GM19452 (cell line): Measurements from ENCODE around the gene KLRG1.

ENCODE experiments used
- ATAC-seq: cut with Tn5 transposase; IDR thresholded peaks from one replicate; pipeline ENCODE4 v1.9.1; 2021; ENCODE audit not compliant: unreplicated experiment

KLRG1 gene

DNA sequence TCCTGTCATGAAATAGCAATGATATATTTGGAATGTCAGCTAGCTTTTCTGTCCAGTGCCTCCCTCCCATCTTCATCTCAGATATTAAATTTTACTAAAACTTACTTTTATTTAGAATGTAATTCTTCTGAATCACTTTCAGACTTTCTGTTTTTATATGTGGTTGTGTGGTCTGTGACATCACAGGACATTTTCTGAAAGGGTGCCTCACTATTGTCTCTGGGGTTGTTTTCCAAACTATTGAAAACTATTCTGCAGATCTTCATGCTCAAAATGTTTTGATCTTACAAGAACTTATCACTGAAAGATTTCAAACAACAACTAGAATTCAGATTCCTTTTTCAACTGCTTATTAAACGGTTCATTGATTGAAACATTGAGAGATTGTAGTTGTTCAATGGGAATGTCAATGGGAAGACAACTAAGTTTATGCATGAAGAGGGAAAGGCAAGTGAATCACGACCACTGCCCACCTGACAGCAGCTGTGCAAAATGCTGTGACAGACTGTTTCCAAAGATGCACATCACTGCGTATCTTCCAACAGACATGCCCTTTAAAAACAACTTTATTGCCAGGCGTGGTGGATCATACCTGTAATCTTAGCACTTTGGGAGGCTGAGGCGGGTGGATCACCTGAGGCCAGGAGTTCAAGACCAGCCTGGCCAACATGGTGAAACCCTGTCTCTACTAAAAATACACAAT lies 51.3 kb downstream of the KLRG1 start:
- no peak for ATAC-seq

DNA sequence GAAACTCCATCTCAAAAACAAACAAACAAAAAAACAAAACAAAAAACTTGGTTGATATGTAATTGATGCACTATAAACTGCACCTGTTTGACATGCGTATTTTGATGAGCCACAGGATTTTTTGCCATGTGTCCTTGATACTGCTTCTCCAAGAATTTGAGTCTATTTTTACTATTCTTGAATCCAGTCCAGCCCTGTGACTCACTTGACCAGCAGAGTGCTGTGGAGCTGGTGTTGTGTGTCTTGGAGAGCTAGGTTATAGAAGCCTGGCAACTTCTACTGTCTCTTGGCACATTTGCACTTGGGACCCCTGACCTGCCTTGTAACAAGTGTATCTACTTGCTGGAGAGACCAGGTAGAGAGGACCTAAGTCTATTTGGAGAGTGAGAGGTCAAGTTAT lies 52.0 kb downstream of the KLRG1 start:
- ATAC-seq = no peak

GRCh38 chr12:9043766-9044165 lies 54.4 kb downstream of the KLRG1 start:
- no peak for ATAC-seq

GRCh38 chr12:9047105-9047504 lies 57.8 kb downstream of the KLRG1 start:
- no peak for ATAC-seq

- ATAC-seq = no peak
Observed at GRCh38 chr12:9048930-9049329, 59.6 kb downstream of the KLRG1 start.

DNA sequence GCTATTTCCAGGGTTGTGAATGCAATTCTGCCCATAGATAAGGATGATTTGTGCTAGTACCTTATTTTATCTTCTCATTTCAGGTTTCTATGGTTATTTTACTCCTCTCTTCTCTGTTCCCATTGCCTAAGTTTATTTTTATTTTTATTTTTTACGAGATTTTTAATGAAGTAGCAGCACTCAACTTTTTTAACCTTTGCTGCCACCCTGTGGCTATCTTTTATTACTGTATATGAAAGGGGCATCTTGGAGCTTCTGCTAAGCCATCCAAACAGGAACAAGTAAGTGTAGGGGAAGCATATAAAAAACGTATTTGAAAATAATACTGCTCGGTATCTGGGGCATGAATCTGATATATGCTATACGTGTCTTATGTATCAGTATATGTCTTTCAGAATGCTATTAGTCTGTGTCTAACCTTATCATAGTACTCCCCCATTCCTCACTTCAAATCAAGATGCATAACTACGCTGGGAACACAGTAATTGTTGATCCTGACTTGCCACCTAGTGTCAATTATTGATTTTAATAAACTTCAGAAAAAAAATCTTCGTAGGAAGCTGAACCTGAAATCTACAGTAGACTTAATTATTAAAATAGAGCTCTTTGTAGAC lies 60.3 kb downstream of the KLRG1 start:
- no peak for ATAC-seq

GRCh38 chr12:9050521-9051157 lies 61.3 kb downstream of the KLRG1 start:
- ATAC-seq = no peak

DNA sequence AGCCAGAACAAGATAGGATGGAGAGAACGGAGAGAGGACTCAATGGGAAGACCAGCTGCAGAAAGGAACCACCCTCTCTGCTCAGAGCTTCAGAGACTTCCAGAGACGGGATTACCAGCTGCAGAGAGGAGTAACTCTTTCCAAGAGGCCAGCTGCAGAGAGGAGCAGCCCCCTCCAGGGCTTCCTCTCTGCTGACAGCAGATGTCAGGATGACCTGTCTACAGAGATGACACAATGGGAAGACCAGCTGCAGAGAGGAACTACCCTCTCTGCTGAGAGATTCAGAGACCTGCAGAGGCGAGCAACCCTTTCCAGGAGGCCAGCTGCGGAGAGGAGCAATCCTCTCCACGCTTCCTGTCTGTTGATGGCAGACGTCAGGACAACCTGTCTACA lies 61.8 kb downstream of the KLRG1 start:
- no peak for ATAC-seq

GRCh38 chr12:9052610-9053009 lies 63.3 kb downstream of the KLRG1 start:
- ATAC-seq = no peak
